Activated T-helper 1 cell treated with Interleukin-2 at 50 U/mL for 16 hours (primary cell): Measurements from ENCODE around the gene BAHCC1.

Source experiments
- DNase-seq: peaks from one replicate; pipeline ENCODE4 v3.0.0-alpha.2; 2020; ENCODE audit warnings: low read depth

The BAHCC1 gene

DNA sequence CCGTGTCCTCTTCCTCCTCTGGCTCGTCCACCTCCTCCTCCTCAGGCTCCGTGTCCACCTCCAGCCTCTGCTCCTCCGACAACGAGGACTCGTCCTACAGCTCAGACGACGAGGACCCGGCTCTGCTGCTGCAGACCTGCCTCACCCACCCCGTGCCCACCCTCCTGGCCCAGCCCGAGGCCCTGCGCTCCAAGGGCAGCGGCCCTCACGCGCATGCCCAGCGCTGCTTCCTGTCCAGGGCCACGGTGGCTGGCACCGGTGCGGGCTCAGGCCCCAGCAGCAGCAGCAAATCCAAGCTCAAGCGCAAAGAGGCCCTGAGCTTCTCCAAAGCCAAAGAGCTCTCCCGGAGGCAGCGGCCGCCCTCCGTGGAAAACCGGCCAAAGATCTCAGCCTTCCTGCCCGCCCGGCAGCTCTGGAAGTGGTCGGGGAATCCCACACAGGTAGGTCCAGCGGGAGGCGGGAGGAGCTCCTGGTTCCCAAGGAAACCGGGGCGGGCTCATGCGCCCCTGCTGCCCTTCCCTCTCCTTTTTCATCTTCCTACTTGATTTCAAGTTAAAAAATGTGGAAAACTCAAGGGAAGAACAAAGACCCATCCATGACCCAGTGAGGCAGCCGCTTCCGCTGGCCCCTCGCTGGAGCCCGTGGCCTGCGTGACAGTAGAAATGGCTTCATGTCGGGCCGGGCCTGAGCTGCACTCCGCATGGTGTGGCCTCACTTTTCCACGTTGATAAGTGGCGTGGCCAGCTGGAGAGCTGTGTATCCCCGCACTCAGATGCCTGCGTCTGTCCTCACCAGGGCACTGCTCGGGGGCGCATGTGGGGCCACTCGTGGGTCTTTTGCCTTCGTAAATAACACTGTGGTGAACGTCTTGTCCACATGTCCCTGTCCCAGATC, 66.6 kb downstream of the BAHCC1 start:
- no peak for DNase-seq

DNA sequence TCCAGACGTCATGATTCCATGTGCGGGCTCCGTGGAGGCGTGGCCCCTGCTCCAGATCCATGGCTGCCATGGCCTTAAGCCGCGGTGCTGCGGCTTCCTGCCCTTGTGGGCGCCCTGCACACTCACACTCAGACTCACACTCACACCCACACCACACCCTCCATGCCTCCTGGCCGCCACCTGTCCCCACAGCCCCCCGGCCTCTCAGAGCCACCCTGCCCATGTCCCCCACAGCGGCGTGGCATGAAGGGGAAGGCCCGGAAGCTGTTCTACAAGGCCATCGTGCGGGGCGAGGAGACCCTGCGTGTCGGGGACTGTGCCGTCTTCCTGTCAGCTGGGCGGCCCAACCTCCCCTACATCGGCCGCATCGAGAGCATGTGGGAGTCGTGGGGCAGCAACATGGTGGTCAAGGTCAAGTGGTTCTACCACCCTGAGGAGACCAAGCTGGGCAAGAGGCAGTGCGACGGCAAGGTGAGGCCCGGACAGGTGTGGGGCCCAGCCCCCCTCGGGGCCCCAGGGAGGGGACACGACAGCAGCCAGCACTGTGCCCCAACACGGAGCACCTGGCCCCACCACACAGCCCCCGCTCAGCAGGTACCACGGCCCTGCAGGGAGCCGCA, 67.4 kb downstream of the BAHCC1 start:
- no peak for DNase-seq

DNA sequence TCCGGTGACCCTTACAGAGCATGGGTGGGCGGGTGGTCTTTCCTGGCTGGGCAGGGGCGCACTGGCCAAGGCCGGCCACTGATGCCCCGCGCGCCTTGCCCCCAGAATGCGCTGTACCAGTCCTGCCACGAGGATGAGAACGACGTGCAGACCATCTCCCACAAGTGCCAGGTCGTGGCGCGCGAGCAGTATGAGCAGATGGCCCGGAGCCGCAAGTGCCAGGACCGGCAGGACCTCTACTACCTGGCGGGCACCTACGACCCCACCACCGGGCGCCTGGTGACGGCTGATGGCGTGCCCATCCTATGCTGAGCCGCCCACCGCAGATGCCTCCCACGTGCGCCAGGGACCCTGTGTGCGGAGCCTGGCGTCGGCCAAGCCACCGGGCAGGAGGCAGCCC, 68.2 kb downstream of the BAHCC1 start:
- no peak for DNase-seq

DNA sequence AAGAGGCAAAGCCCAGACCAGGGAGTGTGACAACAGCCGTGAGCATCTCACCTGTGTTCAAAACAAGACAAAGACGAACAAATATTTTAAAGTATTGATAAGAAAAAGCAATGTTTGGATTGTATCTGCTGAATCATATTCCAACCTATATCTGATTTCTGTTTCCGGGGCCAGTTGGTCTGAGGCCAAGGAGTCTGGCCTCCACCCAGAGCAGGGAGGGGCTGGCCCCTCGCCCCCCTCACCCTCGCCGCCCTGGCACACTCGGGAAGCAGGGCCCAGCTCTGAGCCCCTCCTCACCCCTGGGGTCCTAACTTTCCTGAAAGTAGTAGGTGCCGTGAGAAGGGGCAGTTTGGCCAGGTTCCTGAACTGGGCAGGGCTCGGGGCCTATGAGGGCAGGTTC, 69.3 kb downstream of the BAHCC1 start:
- DNase-seq: no peak

DNA sequence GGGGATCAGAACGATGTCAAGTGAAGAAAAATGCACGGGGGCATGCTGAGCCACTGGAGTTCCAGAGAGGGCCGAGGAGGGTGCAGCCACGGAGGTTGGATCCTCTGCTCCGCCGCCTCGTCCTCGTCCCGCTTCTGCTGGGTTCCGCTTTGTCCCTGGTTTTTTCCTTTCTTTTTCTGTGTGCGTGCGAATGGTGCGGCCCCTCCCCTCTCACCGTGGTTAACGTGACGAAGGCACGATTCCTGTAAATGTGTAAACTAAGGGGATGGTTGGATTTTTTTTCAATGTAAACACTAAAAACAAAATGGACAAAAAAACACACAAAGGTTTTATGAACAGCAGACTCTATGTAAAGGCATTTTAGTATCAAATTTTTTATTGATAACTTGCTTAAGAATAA, 70.7 kb downstream of the BAHCC1 start:
- no peak for DNase-seq

DNA sequence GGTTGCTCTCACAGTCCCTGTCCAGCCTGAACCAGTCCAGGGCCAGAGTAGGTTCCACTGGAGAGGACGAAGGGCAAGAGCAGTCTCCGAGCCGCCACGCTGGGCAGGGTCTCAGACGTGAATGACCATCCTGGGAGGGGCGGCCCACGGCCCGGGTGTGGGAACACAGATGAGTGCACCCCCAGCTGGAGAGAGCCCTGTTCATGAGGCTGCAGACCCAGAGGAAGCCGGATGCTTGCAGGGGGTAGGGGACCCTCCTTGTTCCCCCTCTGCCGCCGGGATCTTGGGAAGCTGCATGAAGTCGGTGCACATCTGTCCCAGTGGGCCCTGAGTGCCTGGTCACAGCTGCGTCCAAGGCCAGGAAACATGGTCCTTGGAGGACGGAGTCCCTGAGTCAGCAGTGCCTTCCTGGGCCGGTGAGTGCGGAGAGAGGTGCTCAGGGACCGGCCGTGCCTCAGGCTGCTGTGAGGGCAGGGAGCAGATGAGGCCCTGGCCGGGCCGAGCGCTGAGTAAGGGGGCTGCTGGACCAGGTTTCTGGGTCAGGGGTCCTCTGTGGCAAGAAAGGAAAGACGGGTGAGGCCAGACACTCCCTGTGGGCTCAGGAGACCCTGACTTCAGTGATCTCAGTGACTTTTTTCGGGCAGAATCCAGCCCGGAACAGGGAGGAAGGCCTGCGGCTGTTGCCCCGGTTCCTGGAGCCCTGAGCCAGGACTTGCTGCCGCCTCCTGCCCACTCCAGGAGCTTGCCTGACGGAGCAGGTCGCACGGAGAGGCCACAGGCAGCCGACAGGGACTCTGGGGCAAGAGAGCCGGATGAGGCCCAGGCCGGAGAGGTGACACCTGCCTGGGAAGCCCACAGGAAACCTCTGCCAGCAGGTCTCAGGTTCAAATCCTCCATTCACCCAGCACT, 71.6 kb downstream of the BAHCC1 start:
- DNase-seq: no peak

DNA sequence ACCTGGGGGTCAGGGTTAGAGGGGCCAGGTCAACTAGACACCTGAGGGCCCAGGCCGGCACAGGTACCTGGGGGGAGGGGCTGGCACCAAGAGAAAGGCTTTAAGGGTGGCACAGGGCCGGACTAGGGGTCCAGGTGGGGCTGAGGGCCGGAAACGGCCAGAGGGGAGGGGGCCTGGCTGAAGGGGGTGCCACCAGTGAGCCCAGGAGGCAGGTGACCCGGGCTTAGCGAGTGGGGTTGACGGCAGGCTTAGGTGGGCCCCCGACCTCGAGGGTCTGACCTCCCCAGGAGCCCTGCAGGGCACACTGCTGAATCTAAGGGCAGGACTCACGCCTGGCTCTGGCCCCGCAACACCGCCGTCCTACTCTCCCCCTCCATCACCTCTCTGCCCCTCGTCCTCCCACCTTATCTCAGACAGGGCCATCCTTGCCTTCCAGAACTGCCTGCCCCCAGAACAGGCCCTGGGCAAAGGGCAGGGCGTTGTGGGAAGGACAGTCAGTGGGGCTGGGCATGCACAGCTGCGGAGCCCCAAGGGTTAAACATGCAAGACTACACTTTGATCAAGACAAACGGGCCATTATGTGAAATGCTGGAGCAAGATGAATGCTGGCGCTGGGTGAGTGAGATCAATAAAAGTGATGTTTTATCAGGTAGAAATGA, 73.0 kb downstream of the BAHCC1 start:
- no peak for DNase-seq

DNA sequence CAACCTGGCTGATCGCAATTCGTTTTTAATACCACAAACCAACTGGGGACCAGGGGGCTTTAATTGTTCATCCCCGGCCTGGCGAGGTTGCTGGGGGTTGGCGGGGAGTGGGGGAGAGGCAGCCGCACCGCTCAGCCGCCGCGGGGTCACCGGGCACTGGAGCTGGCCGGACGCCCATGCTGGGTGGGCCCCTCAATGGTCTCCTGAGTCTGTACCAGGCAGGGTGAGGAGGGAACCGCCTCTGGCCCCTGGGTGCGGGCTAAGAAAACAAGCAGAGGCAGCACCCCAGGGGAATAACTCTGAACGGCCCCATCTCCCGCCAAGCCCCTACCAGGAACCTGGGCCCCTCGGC, 73.5 kb downstream of the BAHCC1 start:
- no peak for DNase-seq

DNA sequence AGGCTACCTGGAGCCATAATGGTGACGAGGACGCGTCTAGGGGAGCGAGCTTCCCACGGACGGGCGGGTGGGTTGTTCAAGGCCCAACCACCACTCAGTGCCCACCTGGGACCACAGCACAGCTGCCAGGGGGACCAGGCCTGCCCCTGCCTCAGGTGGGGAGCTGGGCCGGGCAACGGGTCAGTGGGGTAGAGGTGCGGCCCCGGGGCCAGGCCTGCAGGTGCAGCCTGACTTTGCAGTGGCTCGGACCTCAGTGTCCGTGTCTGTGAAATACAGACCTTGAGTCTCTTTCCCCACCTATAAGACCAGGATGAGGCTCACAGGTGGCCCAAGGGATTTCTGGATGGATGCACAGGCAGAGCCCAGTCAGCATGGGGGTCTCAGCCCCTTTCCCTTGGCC, 74.0 kb downstream of the BAHCC1 start:
- no peak for DNase-seq

DNA sequence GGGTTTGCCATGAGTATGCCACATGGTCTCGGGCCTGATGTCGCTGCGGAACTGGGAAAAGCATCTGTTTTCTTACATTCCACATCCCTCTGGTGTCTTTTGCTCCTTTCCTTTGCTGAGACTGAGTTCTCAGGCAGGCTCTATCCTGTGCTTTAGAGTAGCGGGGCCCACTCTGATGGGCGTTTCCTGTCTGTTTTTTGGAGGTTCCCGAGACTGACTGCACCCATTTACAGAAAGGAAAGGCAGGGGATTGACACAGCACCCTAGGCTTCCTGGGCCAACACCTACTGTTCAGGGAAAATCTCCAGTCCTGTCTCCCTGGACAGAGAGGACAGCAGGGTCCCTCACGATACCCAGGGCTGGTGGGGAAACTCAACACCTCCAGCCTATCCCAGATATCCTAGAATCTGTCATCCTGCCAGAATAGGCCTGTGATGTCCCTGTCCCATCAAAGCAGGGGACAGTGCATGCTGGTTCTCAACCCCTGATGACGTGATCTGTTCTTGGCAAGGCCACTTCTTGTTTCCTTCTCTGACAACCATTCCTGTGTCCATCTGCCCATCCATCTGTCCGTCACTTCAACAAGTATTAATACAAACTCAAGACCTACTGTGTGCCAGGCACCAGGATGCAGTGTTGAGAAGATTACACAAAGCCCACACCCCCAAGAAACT, 75.2 kb downstream of the BAHCC1 start:
- no peak for DNase-seq

DNA sequence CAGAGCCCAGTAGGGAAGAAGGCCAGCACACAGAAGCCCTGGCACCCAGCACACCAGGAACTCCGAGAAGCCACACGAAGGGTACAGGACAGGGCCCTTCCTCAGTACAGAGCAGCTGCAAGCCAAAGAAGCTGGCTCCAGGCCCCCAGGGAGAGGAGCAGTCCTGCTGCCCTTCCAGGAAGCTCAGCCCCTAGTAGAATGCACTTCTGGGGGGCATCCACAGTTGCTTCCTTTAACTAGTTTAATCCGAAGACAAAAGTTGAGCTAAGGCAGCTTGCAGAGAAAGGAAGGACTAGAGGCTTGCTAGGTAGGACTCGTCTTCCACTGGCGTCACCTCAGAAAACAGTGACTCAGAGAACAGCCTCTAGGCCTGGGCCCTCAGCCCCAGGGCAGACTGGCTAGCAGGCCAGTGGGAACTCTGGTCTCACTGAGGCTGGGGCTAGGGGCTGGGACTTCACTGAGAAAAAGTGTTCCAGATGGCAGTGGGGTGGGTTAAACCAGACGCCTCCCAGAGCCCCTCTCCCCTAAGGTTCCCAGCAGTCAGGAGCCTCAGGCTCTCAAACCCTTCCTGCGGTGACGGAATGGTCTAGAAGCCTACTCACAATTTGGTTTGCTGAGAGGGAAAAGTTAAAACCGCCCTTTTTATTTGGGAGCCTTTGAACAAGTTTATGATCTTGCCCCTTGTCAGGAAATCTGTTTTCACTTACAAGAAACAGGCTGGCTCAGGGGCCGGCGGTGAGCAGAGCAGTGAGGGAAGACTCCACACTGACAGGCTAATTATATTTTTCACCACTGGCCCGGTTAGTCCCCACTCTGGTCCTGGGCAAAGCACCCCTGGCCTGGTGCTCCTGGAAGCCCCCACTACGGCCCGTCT, 75.9 kb downstream of the BAHCC1 start:
- no peak for DNase-seq

DNA sequence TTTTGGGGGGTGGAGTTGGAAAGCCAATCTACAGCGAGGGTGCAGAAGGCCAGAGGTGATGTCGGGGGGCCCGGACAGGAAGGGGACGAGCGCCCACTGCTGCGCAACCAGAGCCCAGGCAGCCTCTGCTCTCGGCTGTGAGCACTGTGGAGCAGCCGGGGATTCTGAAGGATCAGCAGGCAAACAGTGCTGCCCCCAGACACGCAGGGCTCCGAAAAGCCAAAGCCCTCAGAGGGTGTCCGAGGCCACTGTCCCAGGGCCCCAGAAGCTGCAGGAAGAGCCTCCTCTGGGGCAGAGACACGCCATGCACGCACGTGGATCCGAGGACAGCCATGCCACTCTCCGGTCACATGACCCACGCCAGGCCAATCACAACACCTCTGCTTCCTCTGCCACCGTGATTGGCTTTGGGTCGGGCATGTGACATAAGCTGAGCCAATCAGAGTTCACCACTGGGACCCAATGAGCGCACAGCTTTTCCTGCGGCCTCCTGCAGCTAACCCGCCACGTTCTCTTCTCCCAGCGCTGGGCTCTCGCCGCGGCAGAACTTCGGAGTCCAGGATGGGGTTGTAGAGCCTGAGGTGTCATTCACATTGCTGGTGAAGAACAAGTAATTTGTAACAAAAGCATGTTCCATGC, 76.7 kb downstream of the BAHCC1 start:
- no peak for DNase-seq

DNA sequence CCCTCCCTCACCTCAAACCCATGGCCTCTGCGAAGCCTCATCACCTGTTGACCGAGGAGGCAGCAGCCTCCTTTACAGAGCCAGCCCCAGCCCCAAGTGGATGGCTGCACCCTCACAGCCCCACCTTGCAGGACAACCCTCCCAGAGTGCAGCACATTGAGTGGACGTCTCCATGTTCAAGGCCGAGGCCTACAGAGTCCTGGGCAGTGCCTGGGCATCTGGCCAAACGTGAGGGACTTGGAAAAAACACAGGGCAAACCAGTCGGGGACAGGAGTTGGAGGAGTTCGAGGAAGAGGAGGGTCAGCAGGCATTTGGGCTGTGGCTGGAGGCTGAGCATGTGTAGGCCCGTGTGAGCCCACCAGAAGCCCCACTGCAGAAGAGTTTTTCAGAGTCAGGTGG, 77.8 kb downstream of the BAHCC1 start:
- no peak for DNase-seq

DNA sequence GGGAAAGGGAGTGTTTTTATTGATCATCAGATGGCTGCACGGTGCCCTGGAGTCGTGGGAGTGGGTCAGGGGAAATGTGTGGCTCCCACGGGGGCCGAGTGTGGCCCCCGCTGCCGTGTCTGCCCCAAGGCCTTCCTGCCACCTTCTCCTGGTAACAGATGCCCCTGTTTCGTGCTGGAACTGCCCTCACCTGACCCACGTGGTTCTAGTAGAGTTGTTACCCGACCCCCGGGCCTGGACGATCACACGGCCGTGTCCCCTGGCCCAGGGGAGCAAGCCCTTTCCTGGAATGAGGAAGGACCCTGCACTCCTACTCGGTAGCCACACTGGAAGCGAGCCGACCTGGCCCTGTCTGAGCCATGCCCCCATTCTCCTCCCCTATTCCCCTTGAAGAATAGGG, 79.7 kb downstream of the BAHCC1 start:
- no peak for DNase-seq

DNA sequence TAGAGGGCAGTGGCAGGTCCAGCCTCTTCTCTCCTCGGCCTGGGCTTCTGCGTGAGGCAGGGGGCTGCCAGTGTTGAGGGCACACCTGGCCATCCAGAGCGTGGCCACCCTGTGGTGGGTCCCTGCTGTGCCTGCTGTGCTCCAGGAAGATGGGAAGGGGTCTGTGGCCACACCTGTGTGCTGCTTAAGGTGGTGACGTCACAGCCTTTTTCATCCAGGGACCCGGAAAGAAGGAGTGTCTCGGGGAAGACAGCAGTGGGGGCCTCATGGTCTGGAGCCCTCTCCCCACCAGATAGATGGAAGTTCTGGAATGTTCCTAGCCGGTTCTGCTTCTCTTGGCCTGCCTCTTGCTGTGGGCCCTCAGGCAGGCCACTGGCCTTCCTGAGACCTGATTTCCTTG, 80.8 kb downstream of the BAHCC1 start:
- no peak for DNase-seq

DNA sequence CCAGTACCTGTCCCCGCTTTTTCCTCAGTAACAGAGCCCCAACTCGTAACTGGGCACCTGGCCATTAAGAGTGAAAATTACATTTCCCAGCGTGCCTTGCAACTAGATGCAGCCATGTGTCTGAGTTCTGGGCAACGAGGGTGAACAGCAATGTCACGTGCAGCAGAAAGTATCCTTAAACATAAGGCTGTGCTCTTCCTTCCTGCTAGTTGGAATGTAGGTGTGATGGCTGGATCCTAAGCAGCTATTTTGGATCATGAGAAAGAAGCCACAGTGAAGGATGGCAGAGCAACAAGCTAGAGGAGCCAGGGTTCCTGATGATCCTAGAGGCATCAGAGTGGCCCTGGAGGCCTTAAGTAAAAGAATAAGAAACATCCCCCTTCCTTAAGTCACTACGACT, 81.4 kb downstream of the BAHCC1 start:
- DNase-seq: no peak

DNA sequence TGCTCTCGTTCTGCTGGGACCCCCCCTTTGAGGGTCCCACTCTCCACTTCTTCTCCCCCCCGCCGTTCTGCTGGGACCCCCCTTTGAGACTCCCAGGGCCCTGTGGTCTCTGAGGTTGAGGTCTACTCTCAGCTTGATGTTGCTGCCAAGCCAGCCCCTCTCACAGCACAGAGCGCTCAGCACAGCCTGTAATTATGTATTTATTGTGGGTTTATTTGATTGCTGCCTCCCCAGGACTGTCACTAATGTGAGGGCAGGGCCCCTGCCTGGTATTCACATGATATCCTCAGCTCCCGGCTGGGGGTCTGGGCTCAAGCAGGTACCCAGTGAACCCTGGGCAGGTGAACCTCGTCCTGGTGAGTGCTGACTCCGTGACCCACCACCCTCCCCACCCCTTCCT, 81.9 kb downstream of the BAHCC1 start:
- no peak for DNase-seq

DNA sequence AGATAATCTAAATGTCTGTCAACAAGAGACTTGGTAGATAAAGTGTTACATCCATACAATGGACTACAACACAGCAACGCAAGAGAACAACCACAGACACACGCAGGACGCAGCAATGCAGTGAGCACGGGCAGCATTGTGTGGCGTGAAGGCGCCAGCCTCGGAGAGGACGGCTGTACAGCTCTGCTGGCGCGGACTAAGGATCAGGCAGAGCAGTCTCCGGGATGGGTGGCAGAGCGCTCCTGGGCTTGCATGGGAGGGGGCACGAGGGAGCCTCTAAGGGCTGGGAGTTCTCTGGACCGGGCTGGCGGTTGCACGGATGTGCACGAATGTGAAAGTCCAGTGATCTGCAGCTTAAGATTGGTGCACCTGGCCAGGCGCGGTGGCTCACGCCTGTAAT, 82.9 kb downstream of the BAHCC1 start:
- DNase-seq: no peak

DNA sequence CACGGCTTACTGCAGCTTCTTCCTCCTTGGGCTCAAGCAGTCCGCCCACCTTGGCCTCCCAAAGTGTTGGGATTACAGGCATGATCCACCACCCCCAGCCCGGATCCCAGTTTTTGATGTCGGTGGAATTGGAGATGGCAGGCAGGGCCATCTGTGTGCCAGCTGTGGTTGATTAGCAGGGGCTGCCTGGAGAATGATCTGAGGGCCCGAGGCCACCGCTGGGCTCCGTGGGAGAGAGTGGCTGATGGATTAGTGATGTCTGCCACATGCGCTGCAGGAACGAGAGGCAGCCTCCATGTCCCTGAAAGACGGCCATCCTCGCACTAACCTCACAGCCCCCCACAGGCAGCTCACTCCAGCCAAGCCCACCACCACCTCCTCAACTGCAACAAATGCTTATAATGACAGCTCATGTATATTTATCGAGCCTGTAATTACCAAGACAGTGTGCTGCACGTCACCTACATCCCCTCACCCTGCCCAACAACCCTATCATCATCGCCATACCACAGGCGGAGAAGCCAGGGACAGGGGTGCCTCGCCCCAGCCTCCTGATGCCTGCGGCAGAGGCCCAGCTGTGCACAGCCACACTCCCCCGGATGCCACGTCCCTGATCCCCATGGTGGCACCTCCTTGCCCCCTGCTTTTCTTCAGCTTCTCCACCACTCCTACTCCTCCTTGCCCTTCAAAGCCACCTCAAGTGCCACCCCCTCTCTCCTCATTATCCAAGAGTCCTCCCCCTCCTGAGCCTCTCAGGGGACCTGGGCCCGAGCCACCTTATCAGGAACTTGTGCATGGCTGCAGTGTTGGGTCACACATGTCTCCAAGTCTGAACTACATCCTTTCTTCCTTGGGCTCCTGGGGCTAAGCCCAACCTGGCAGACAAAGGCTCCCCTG, 84.2 kb downstream of the BAHCC1 start:
- DNase-seq: no peak
